ENCODE data around the gene FGF1. TPM values are rescaled to one million over a fixed set of nuclear protein-coding genes. Genes with fewer than 3 reads are reported as not detected.

The FGF1 gene
- total and polyA plus RNA-seq, 2 of the 4 experiments (the other 2 are of a cell fraction), result 7.6 to 7.7 TPM

DNA sequence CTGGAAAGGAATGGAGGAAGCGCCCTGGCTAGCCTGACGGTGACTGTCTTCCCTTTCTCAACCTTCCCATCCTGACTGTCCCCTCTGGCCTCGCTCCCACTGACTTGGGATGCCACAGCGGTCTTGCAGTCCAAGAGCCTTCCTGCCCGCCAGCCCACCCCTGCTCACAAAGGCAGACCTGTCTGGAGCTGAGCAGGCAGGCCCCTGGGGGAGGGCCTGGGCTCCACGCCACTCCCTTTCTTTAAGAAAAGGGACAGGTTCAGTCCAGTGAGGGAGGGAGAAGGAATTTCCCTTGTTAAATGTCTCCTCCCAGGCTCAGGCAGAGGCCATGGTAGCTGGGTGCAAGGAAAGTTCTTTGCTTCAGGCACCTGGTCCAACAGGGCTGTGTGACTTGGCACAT, 18.1 kb downstream of the FGF1 start:
- Histone ChIP-seq H3K4me3 (ENCODE audit: insufficient read depth, low read depth, low read length) (no peak overlapping the region), H2AK9ac (replicated peaks; ENCODE audit: low read depth, low read length, poor library complexity) (no peak overlapping the region), H3K4me2 (ENCODE audit: low read depth, low read length) (no peak overlapping the region), H4K5ac (ENCODE audit: low read depth, low read length) (no peak overlapping the region), H3K27me3 (ENCODE audit: control insufficient read depth, insufficient read depth, low read length) (peaks cover 1% of the 10 kb centered on the region; the same call in 1 of the 2 replicates), H3K18ac (ENCODE audit: low read depth, low read length) (no peak overlapping the region), H3K4me1 (ENCODE audit: control insufficient read depth, insufficient read depth, low read length) (peaks cover 14% of the 10 kb centered on the region), H3K4ac (ENCODE audit: low read depth, low read length) (0 out of 2 replicates have a peak overlapping the region, but pooled peaks have one; percentile 7), H3K9me1 (ENCODE audit: insufficient read depth, low read length) (peaks cover 7% of the 10 kb centered on the region; the same call in 1 of the 2 replicates), H3K56ac (ENCODE audit: extremely low read depth, insufficient read depth, low read length) (no peak overlapping the region), H3K27ac (ENCODE audit: insufficient read depth, low read length) (no peak overlapping the region), H2BK20ac (ENCODE audit: low read depth, low read length) (no peak overlapping the region), H2BK120ac (ENCODE audit: low read depth, low read length) (no peak overlapping the region), H2AFZ (replicated peaks; ENCODE audit: low read length, poor library complexity) (peak overlapping the region; percentile 52), H3K23ac (ENCODE audit: low read depth, low read length) (no peak overlapping the region), H3K14ac (replicated peaks; ENCODE audit: low read depth, low read length) (no peak overlapping the region), H4K20me1 (ENCODE audit: insufficient read depth, low read length) (no peaks in the 10 kb centered on the region), H3K9ac (ENCODE audit: low read depth, low read length) (no peak overlapping the region), H2AK5ac (ENCODE audit: low read depth, low read length) (peak overlapping the region; percentile 74; the same call in 1 of the 2 replicates), H3K9me3 (ENCODE audit: control insufficient read depth, insufficient read depth, low read length) (no peaks in the 10 kb centered on the region), H4K8ac (ENCODE audit: low read depth in 2 of 2, low read length in 2 of 2) (no peak overlapping the region), H3K36me3 (ENCODE audit: control insufficient read depth, insufficient read depth, low read length) (no peaks in the 10 kb centered on the region), H4K91ac (ENCODE audit: insufficient read depth, low read depth, low read length) (no peak overlapping the region), H3K79me1 (ENCODE audit: low read depth in 1 of 2, low read length in 2 of 2) (no peaks in the 10 kb centered on the region), H2BK5ac (ENCODE audit: low read depth, low read length, poor library complexity, severe bottlenecking) (no peak overlapping the region), H2BK15ac (ENCODE audit: low read depth, low read length) (no peak overlapping the region)
- in situ Hi-C loops (cut with MboI; ENCODE audit: low sequenced_read_pairs), result no loop called here
- WGBS, 2 experiments (ENCODE audit: extremely low coverage in 2 of 2, insufficient read length in 1 of 2), result 100% methylated on average over 2 of the region's 6 CpGs; no CpG with 5 or more reads in 1 of the 2 experiments
- CTCF ChIA-PET, result interaction anchor here (1.0 to 1.4 kb wide), 2 partner anchors 10 to 12 kb away, joined by 3 to 6 read pairs; no protein-coding TSS in a partner anchor
- TF ChIP-seq MXI1 (IDR thresholded peaks at IDR 0.05; ENCODE audit: borderline replicate concordance, low read depth, low read length) (no peak), NFE2L2 (IDR thresholded peaks at IDR 0.05; ENCODE audit: low read depth, low read length) (no peak), CEBPB (IDR thresholded peaks at IDR 0.05; ENCODE audit: low read depth, low read length) (no peak), CHD1 (IDR thresholded peaks at IDR 0.05; ENCODE audit: low read depth, low read length) (no peak), CTCF (conservative IDR thresholded peaks at IDR 0.05; ENCODE audit: low read depth, low read length) (no peak), RAD21 (IDR thresholded peaks at IDR 0.05; ENCODE audit: low read length) (no peak), MAZ (IDR thresholded peaks at IDR 0.05; ENCODE audit: borderline replicate concordance, low read depth, low read length) (no peak), RFX5 (IDR thresholded peaks at IDR 0.05; ENCODE audit: low read depth, low read length) (no peak), BHLHE40 (IDR thresholded peaks at IDR 0.05; ENCODE audit: low read depth, low read length) (no peak), MAFK (IDR thresholded peaks at IDR 0.05; ENCODE audit: low read depth, low read length) (no peak), RCOR1 (IDR thresholded peaks at IDR 0.05; ENCODE audit: insufficient replicate concordance, low read length) (no peak), POLR2A (IDR thresholded peaks at IDR 0.05; ENCODE audit: low read depth, low read length) (no peak), SMC3 (IDR thresholded peaks at IDR 0.05; ENCODE audit: low read depth, low read length) (no peak), FOS (IDR thresholded peaks at IDR 0.05; ENCODE audit: low read depth, low read length) (no peak)
- TF ChIP-seq, protein P1, sequence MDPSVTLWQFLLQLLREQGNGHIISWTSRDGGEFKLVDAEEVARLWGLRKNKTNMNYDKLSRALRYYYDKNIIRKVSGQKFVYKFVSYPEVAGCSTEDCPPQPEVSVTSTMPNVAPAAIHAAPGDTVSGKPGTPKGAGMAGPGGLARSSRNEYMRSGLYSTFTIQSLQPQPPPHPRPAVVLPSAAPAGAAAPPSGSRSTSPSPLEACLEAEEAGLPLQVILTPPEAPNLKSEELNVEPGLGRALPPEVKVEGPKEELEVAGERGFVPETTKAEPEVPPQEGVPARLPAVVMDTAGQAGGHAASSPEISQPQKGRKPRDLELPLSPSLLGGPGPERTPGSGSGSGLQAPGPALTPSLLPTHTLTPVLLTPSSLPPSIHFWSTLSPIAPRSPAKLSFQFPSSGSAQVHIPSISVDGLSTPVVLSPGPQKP (IDR thresholded peaks at IDR 0.05; ENCODE audit: borderline replicate concordance, low read depth, low read length), result no peak
- TF ChIP-seq, protein P2, sequence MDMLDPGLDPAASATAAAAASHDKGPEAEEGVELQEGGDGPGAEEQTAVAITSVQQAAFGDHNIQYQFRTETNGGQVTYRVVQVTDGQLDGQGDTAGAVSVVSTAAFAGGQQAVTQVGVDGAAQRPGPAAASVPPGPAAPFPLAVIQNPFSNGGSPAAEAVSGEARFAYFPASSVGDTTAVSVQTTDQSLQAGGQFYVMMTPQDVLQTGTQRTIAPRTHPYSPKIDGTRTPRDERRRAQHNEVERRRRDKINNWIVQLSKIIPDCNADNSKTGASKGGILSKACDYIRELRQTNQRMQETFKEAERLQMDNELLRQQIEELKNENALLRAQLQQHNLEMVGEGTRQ (IDR thresholded peaks at IDR 0.05; ENCODE audit: low read depth, low read length), result no peak
- BruUV-seq (replicated peaks), result no TSS peak
- dilution Hi-C loops (cut with HindIII; ENCODE audit: low sequenced_read_pairs, unreplicated experiment), result no loop called here
- POLR2A ChIA-PET (ENCODE audit: unreplicated experiment), result no interaction called here
- intact Hi-C loops (cut with micrococcal nuclease), result no loop called here
- ATAC-seq (ENCODE audit: low read depth) (no peak), DNase-seq (no peak)
